ENCODE measurements around the gene METRNL.

DNA sequence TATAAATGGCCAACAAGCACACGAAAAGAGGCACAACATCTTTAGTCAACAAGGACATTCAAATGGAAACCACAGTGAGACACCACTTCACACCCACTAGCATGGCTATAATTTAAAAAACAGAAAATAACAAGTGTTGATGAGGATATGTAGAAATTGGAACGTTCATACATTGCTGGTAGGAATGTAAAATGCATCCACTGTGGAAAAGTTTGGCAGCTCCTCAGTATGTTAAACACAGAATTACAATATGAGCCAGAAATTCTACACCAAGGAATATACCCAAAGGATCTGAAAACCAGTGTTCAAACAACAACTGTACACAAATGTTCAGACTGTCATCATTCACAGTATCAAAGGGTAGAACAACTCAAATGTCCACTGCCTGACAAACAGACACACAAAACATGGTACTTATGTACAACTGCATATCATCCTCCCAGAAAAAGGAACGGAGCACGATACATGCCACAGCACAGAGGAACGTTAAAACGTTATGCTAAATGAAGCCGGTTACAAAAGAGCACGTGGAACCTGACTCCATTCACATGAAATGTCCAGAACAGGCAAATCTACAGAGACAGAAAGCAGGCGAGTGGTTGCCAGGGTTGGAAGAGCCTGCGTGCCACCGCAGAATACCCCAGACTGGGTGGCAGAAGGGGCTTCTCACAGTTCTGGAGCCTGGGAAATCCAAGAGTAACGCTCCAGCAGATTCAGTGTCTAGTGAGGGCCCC is 32.8 kb upstream of the METRNL start:
- no peak for TF ChIP-seq YY1 (IDR thresholded peaks at IDR 0.05)
- no peak for TF ChIP-seq HNF4A (conservative IDR thresholded peaks at IDR 0.05)
- TF ChIP-seq, protein P1, sequence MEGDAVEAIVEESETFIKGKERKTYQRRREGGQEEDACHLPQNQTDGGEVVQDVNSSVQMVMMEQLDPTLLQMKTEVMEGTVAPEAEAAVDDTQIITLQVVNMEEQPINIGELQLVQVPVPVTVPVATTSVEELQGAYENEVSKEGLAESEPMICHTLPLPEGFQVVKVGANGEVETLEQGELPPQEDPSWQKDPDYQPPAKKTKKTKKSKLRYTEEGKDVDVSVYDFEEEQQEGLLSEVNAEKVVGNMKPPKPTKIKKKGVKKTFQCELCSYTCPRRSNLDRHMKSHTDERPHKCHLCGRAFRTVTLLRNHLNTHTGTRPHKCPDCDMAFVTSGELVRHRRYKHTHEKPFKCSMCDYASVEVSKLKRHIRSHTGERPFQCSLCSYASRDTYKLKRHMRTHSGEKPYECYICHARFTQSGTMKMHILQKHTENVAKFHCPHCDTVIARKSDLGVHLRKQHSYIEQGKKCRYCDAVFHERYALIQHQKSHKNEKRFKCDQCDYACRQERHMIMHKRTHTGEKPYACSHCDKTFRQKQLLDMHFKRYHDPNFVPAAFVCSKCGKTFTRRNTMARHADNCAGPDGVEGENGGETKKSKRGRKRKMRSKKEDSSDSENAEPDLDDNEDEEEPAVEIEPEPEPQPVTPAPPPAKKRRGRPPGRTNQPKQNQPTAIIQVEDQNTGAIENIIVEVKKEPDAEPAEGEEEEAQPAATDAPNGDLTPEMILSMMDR (IDR thresholded peaks at IDR 0.05; ENCODE audit: low read depth, low read length, missing input control), result no peak
- no peak for TF ChIP-seq TAF1 (conservative IDR thresholded peaks at IDR 0.05)
- no peak for TF ChIP-seq RXRA (IDR thresholded peaks at IDR 0.05)
- no peak for TF ChIP-seq GABPA (IDR thresholded peaks at IDR 0.05 in 1 of 2, conservative IDR thresholded peaks at IDR 0.05 in 1 of 2)
- no peak for TF ChIP-seq RAD21 (IDR thresholded peaks at IDR 0.05)
- TF ChIP-seq EGR1 (IDR thresholded peaks at IDR 0.05; ENCODE audit: low read depth in 2 of 2), result no peak
